H1 (cell line): ENCODE measurements around the gene UBE2V1. TPM values are rescaled to one million over a fixed set of nuclear protein-coding genes. Genes with fewer than 3 reads are reported as not detected.

ENCODE experiments used
- CTCF ChIA-PET: fragments of 300-600 bp; sonication (Branson Sonifier 250); formaldehyde crosslinking; loops from one replicate; lab custom pipeline; 2021; ENCODE audit not compliant: partially characterized antibody; lab: Charles Lee
- POLR2A ChIA-PET: fragments of 300-600 bp; sonication (Branson Sonifier 250); formaldehyde crosslinking; loops from one replicate; lab custom pipeline; 2021; ENCODE audit warnings: inconsistent platforms; ENCODE audit not compliant: partially characterized antibody; lab: Charles Lee
- DNase-seq, 2 experiments: peaks; one replicate each; pipeline versions ENCODE4 v3.0.0 to v3.0.0-alpha.2; 2010 to 2022; ENCODE audit warnings: low spot score in 2 of 2, low read depth in 1 of 2, mixed read lengths in 1 of 2
- FAIRE-seq: peaks from 2 replicates; lab custom pipeline; 2011; peaks lifted over from hg19 to GRCh38; lab: Jason Lieb, UNC
- H2AFZ ChIP-seq: 2 replicates; pipeline ENCODE4 v1.8.1; 2012; ENCODE audit warnings: low read length, inconsistent platforms
- H2AK5ac ChIP-seq: 2 replicates; pipeline ENCODE4 v1.6.1; 2013; ENCODE audit warnings: low read depth, low read length
- H2BK120ac ChIP-seq: replicated peaks from 2 replicates; pipeline ENCODE3; 2013; ENCODE audit warnings: low read depth, low read length, inconsistent platforms
- H2BK12ac ChIP-seq: 2 replicates; pipeline ENCODE4 v1.6.1; 2013; ENCODE audit warnings: low read depth, low read length
- H2BK15ac ChIP-seq: 2 replicates; pipeline ENCODE4 v1.6.1; 2013; ENCODE audit warnings: low read length
- H2BK20ac ChIP-seq: 2 replicates; pipeline ENCODE4 v1.6.1; 2013; ENCODE audit warnings: low read length
- H2BK5ac ChIP-seq: 2 replicates; pipeline ENCODE4 v1.6.1; 2013; ENCODE audit warnings: low read depth, low read length
- H3K14ac ChIP-seq: 2 replicates; pipeline ENCODE4 v1.6.1; 2013; ENCODE audit warnings: inconsistent platforms; ENCODE audit not compliant: insufficient read length
- H3K18ac ChIP-seq: 2 replicates; pipeline ENCODE4 v1.6.1; 2013; ENCODE audit warnings: low read length; ENCODE audit errors: extremely low read depth
- H3K23ac ChIP-seq: 2 replicates; pipeline ENCODE4 v1.6.1; 2013; ENCODE audit warnings: inconsistent platforms; ENCODE audit not compliant: insufficient read length
- H3K23me2 ChIP-seq: 2 replicates; pipeline ENCODE4 v1.6.1; 2013; ENCODE audit warnings: low read depth, low read length
- H3K27ac ChIP-seq: 2 replicates; pipeline ENCODE4 v1.6.1; 2011; ENCODE audit warnings: low read depth, low read length, inconsistent platforms
- H3K27me3 ChIP-seq, 4 experiments: replicated peaks in 1 of 4; 1 replicate in 1 of 4; 2 replicates in 3 of 4; pipeline versions ENCODE4 v1.6.1 to v1.8.1; 2011 to 2013; ENCODE audit warnings: low read length in 3 of 4, mild to moderate bottlenecking in 3 of 4, inconsistent platforms in 2 of 4, mixed read lengths in 2 of 4, moderate library complexity in 1 of 4; ENCODE audit not compliant: control insufficient read depth in 3 of 4, insufficient read depth in 3 of 4; ENCODE audit errors: extremely low read depth in 1 of 4
- H3K36me3 ChIP-seq, 4 experiments: 2 replicates each; pipeline versions ENCODE4 v1.6.1 to v1.8.1; 2011 to 2013; ENCODE audit warnings: mild to moderate bottlenecking in 4 of 4, low read length in 3 of 4, moderate library complexity in 2 of 4, control low read depth in 1 of 4, inconsistent platforms in 1 of 4; ENCODE audit not compliant: insufficient read depth in 4 of 4, control insufficient read depth in 2 of 4
- H3K4ac ChIP-seq: replicated peaks from 2 replicates; pipeline ENCODE3; 2013; ENCODE audit warnings: low read length, low read depth, mixed read lengths, inconsistent platforms; ENCODE audit not compliant: insufficient read length
- H3K4me1 ChIP-seq, 4 experiments: replicated peaks in 1 of 4; 1 replicate in 1 of 4; 2 replicates in 3 of 4; pipeline versions ENCODE4 v1.6.1 to v1.8.1; 2011 to 2013; ENCODE audit warnings: low read length in 3 of 4, inconsistent platforms in 2 of 4, mixed read lengths in 1 of 4; ENCODE audit not compliant: insufficient read depth in 4 of 4, control insufficient read depth in 3 of 4
- H3K4me2 ChIP-seq, 2 experiments: 2 replicates each; pipeline versions ENCODE4 v1.6.1 to v1.8.1; 2011 to 2013; ENCODE audit warnings: low read depth in 2 of 2, low read length in 2 of 2, control low read depth in 1 of 2, inconsistent platforms in 1 of 2, mild to moderate bottlenecking in 1 of 2; ENCODE audit not compliant: insufficient read depth in 1 of 2
- H3K4me3 ChIP-seq, 4 experiments: fragments of 200-600, 300-600 bp in 1 of 4; sonication (generic), shearing (Covaris generic), sonication (Bioruptor Twin) in 1 of 4; 2 replicates each; pipeline versions ENCODE4 v1.5.1 to v1.8.1; 2011 to 2016; ENCODE audit warnings: low read length in 4 of 4, low read depth in 3 of 4, control low read depth in 2 of 4, inconsistent platforms in 2 of 4, mild to moderate bottlenecking in 2 of 4, mixed read lengths in 1 of 4, moderate library complexity in 1 of 4; ENCODE audit not compliant: insufficient read depth in 2 of 4; ENCODE audit errors: extremely low read depth in 1 of 4
- H3K56ac ChIP-seq: replicated peaks from 2 replicates; pipeline ENCODE3; 2013; ENCODE audit warnings: low read depth, mild to moderate bottlenecking, mixed read lengths, low read length, inconsistent platforms; ENCODE audit not compliant: insufficient read length
- H3K79me1 ChIP-seq: 2 replicates; pipeline ENCODE4 v1.6.1; 2013; ENCODE audit warnings: low read depth, low read length, control low read depth
- H3K79me2 ChIP-seq, 2 experiments: 2 replicates each; pipeline versions ENCODE4 v1.6.1 to v1.8.1; 2012 to 2013; ENCODE audit warnings: low read length in 2 of 2, mild to moderate bottlenecking in 2 of 2, inconsistent platforms in 1 of 2; ENCODE audit not compliant: insufficient read depth in 2 of 2, control insufficient read depth in 1 of 2
- H3K9ac ChIP-seq, 4 experiments: replicated peaks in 1 of 4; 1 replicate in 1 of 4; 2 replicates in 3 of 4; pipeline versions ENCODE4 v1.6.1 to v1.8.1; 2011 to 2013; ENCODE audit warnings: low read depth in 3 of 4, low read length in 3 of 4, control low read depth in 2 of 4, mild to moderate bottlenecking in 2 of 4, moderate library complexity in 2 of 4, inconsistent platforms in 1 of 4; ENCODE audit errors: extremely low read depth in 1 of 4
- H3K9me3 ChIP-seq, 2 experiments: 2 replicates each; pipeline versions ENCODE4 v1.6.1 to v1.8.1; 2012 to 2013; ENCODE audit warnings: mild to moderate bottlenecking in 2 of 2, moderate library complexity in 2 of 2, control low read depth in 1 of 2, inconsistent platforms in 1 of 2, low read depth in 1 of 2, low read length in 1 of 2, mixed read lengths in 1 of 2; ENCODE audit not compliant: insufficient read depth in 2 of 2
- H4K20me1 ChIP-seq, 2 experiments: replicated peaks in 1 of 2; 2 replicates each; pipeline versions ENCODE3 to v1.8.1; 2011 to 2013; ENCODE audit warnings: inconsistent platforms in 2 of 2, low read length in 2 of 2, mild to moderate bottlenecking in 1 of 2; ENCODE audit not compliant: insufficient read depth in 2 of 2, control insufficient read depth in 1 of 2
- H4K5ac ChIP-seq: 2 replicates; pipeline ENCODE4 v1.6.1; 2013; ENCODE audit warnings: low read length, low read depth, mixed read lengths, inconsistent platforms; ENCODE audit not compliant: insufficient read length
- H4K8ac ChIP-seq: 2 replicates; pipeline ENCODE4 v1.8.0; 2013; ENCODE audit warnings: mild to moderate bottlenecking, moderate library complexity, low read length, inconsistent platforms; ENCODE audit not compliant: insufficient read depth; ENCODE audit errors: extremely low read depth
- H4K91ac ChIP-seq: replicated peaks from 2 replicates; pipeline ENCODE3; 2013; ENCODE audit warnings: low read length, mixed read lengths, inconsistent platforms; ENCODE audit not compliant: insufficient read length
- BACH1 ChIP-seq: IDR thresholded peaks from 2 replicates; pipeline ENCODE4 v1.6.1; 2012; ENCODE audit warnings: low read length, improper control_type of control experiment
- SAP30 ChIP-seq: fragments of 300-600 bp; sonication (generic); IDR thresholded peaks from 2 replicates; pipeline ENCODE4 v1.7.1; 2012; ENCODE audit warnings: low read length, moderate library complexity, mild to moderate bottlenecking, inconsistent platforms; ENCODE audit not compliant: insufficient read depth, insufficient replicate concordance
- SP2 ChIP-seq: IDR thresholded peaks from 2 replicates; pipeline ENCODE4 v1.6.1; 2012; ENCODE audit warnings: mild to moderate bottlenecking, low read length, inconsistent platforms
- USF2 ChIP-seq: IDR thresholded peaks from 2 replicates; pipeline ENCODE4 v1.6.1; 2011; ENCODE audit warnings: low read length, improper control_type of control experiment
- WGBS, 2 experiments: shearing (Covaris generic) in 1 of 2; methylation state at CpG; one replicate each; pipeline versions ENCODE4 v1.1.6 to v1.1.7; 2013 to 2015; ENCODE audit warnings: low lambda C conversion rate in 2 of 2, mixed read lengths in 2 of 2, inconsistent platforms in 1 of 2, low coverage in 1 of 2, missing lambda C conversion rate in 1 of 2; ENCODE audit not compliant: insufficient replicate concordance in 2 of 2, insufficient coverage in 1 of 2, insufficient read length in 1 of 2; ENCODE audit errors: extremely low coverage in 1 of 2, missing lambda C conversion rate in 1 of 2; 5-methylcytosine and 5-hydroxymethylcytosine counted together
- polyA plus RNA-seq, 7 experiments: library from polyadenylated mRNA; depleted of rRNA in 3 of 7; stranded (reverse) in 5 of 7; unstranded in 2 of 7; fragments of >200 nt in 5 of 7; fragments of 200-250 nt in 2 of 7; gene quantifications; 1 replicate in 5 of 7; 2 replicates in 1 of 7; 4 replicates in 1 of 7; pipeline versions ENCODE4 v1.2.1 to v1.2.3, GENCODE V29; 2011 to 2013; ENCODE audit warnings: missing spikeins in 2 of 7, mixed read lengths in 2 of 7
- total RNA-seq: library from RNA; stranded (reverse); fragmentation: NEBNext Ultra II Directional; extraction: Animal tissue kit (Norgen Biotek cat#: 25700); gene quantifications from 2 replicates; pipeline ENCODE4 v1.2.1, GENCODE V29; 2021

UBE2V1 gene
- total and polyA plus RNA-seq, 2 of the 8 experiments (the other 6 are each of a cell fraction or from before 2014, with no cell fraction given), result 141 to 184 TPM

DNA sequence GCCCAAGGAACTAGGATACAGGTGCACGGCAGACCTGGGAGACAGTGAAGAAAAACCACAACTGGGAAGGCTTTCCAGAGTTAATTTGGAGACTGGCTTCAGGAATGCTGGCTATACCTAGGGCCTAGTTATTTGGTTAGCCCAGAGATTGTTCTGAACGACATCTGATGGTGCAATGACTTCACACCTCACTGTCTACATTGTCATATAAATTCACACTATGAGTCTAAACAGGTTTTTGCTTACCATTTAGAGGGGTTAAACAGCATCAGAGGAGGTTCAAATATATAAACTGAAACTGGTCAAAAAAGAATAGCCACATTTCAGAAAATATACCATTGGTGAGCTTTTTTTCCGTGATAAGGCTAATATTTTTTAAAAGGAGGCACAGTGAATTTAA, 16.7 kb downstream of the UBE2V1 start:
- no peak overlapping the region for H3K27ac ChIP-seq
- WGBS, 2 experiments, result 93% methylated on average over 3 of the region's 3 CpGs; no CpG with 5 or more reads in 1 of the 2 experiments
- TF ChIP-seq SAP30 (no peak), BACH1 (no peak), USF2 (no peak), SP2 (no peak)

More for the DNA sequence above, 16.7 kb downstream of the UBE2V1 start:
- no peaks in the 10 kb centered on the region for H3K23me2 ChIP-seq
- no peak for DNase-seq
- peaks cover 6 to 22% of the 10 kb centered on the region in 2 experiments for H4K20me1 ChIP-seq
- H4K5ac ChIP-seq, result no peak overlapping the region
- H3K79me2 ChIP-seq, result peaks cover 9 to 78% of the 10 kb centered on the region in 2 experiments
- H3K4me1 ChIP-seq, result peaks cover 0 to 8% (median 3%) of the 10 kb centered on the region in 4 experiments; a peak in 5 of 7 replicates
- H3K23ac ChIP-seq, result no peak overlapping the region
- H4K91ac ChIP-seq, result no peak overlapping the region
- no peak overlapping the region for H3K18ac ChIP-seq
- no peak overlapping the region for H2BK5ac ChIP-seq
- H2BK20ac ChIP-seq, result no peak overlapping the region
- H3K4me3 ChIP-seq, result no peak overlapping the region
- no peak overlapping the region for H2BK120ac ChIP-seq
- H2AK5ac ChIP-seq, result no peak overlapping the region
- CTCF ChIA-PET, result interaction anchor here (0.8 to 6.0 kb wide), 5 partner anchors 12 to 130 kb away, joined by 3 to 32 read pairs (median 3); no protein-coding TSS in a partner anchor
- no peak overlapping the region for H3K9ac ChIP-seq
- no peak for FAIRE-seq
- POLR2A ChIA-PET, result interaction anchor here (0.7 to 8.8 kb wide), 2 partner anchors 17 to 83 kb away, joined by 3 to 87 read pairs; partner anchors contain the start of gene UBE2V1
- no peak overlapping the region for H4K8ac ChIP-seq
- no peak overlapping the region for H3K14ac ChIP-seq
- no peaks in the 10 kb centered on the region for H3K9me3 ChIP-seq
- H2BK12ac ChIP-seq, result no peak overlapping the region
- no peaks in the 10 kb centered on the region for H3K27me3 ChIP-seq
- no peak overlapping the region for H3K56ac ChIP-seq
- H3K4ac ChIP-seq, result no peak overlapping the region
- H3K79me1 ChIP-seq, result peaks cover 10% of the 10 kb centered on the region; the same call in 1 of the 2 replicates
- peaks cover 9 to 36% (median 23%) of the 10 kb centered on the region in 4 experiments for H3K36me3 ChIP-seq
- H2AFZ ChIP-seq, result no peak overlapping the region
- no peak overlapping the region for H2BK15ac ChIP-seq
- no peak overlapping the region for H3K4me2 ChIP-seq
